GM21786 (cell line): ENCODE measurements around the gene CCL26.

Source experiments
- ATAC-seq: cut with Tn5 transposase; IDR thresholded peaks from one replicate; pipeline ENCODE4 v1.9.1; 2021; ENCODE audit not compliant: unreplicated experiment

CCL26 gene

GRCh38 chr7:75772081-75773077 is at the start of gene CCL26:
Gene CCL26 (minus strand): TSS chr7:75772211. CDS start chr7:75772176, 35 bp downstream.
- ATAC-seq: no peak

- no peak for ATAC-seq
Measured at GRCh38 chr7:75820688-75821087, 48.7 kb upstream of the CCL26 start.

- ATAC-seq: no peak
Measured at GRCh38 chr7:75819711-75820110, 47.7 kb upstream of the CCL26 start.

- ATAC-seq: no peak
Measured at GRCh38 chr7:75818472-75818871, 46.5 kb upstream of the CCL26 start.

- ATAC-seq: no peak
Measured at GRCh38 chr7:75817116-75817515, 45.1 kb upstream of the CCL26 start.

GRCh38 chr7:75815418-75816064 is 43.5 kb upstream of the CCL26 start:
- no peak for ATAC-seq

- ATAC-seq: no peak
Measured at GRCh38 chr7:75814407-75814947, 42.5 kb upstream of the CCL26 start.

GRCh38 chr7:75813781-75814236 is 41.8 kb upstream of the CCL26 start, which contains the start of gene CCL24:
Gene CCL24 (minus strand): TSS chr7:75813806. CDS start chr7:75813715, 91 bp downstream.
- ATAC-seq: no peak

- ATAC-seq: no peak
Measured at GRCh38 chr7:75813084-75813483, 41.1 kb upstream of the CCL26 start.

- no peak for ATAC-seq
Measured at GRCh38 chr7:75811894-75812678, 40.1 kb upstream of the CCL26 start.

- no peak for ATAC-seq
Measured at GRCh38 chr7:75809396-75809795, 37.4 kb upstream of the CCL26 start.

- no peak for ATAC-seq
Measured at GRCh38 chr7:75808106-75808505, 36.1 kb upstream of the CCL26 start.

- no peak for ATAC-seq
Measured at GRCh38 chr7:75807452-75807851, 35.4 kb upstream of the CCL26 start.

GRCh38 chr7:75806560-75807307 is 34.7 kb upstream of the CCL26 start:
- no peak for ATAC-seq

- ATAC-seq: no peak
Measured at GRCh38 chr7:75804705-75805104, 32.7 kb upstream of the CCL26 start.

GRCh38 chr7:75804004-75804403 is 32.0 kb upstream of the CCL26 start:
- ATAC-seq: no peak

GRCh38 chr7:75802552-75802821 is 30.5 kb upstream of the CCL26 start:
- ATAC-seq: no peak

GRCh38 chr7:75798770-75799169 is 26.8 kb upstream of the CCL26 start:
- no peak for ATAC-seq

- ATAC-seq: no peak
Measured at GRCh38 chr7:75796420-75796819, 24.4 kb upstream of the CCL26 start.

GRCh38 chr7:75795831-75796285 is 23.8 kb upstream of the CCL26 start:
- ATAC-seq: no peak
